Measurements from ENCODE around the gene FAH. TPM values are rescaled to one million over a fixed set of nuclear protein-coding genes. Genes with fewer than 3 reads are reported as not detected.

FAH gene
- total and polyA plus RNA-seq, 9 of the 15 experiments (the other 6 are each of a cell fraction or from before 2014, with no cell fraction given) = 66.8 to 310 (median 103) TPM

DNA sequence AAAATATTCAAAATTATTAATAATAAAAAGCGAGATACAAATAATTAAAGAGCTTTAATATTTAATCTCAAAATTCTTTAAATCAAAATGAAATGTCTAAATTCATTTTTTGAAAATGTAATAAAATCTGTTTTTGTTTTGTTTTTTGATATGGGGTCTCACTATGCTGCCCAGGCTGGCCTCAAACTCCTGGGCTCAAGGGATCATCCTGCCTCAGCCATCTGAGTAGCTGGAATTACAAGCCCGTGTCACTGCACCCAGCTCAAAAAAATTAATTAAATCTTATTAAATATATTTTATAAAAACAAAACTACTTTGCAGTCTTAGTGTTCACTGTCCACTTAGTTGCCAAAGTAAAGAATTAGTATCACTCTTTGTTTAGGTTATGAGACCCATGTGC is 38.4 kb downstream of the FAH start:
- POLR2A ChIA-PET = no interaction called here
- DNase-seq (ENCODE audit: extremely low read depth in 1 of 4, low spot score in 3 of 4) (no peak), FAIRE-seq (no peak), ATAC-seq (no peak)
- no TSS peak for BruUV-seq (replicated peaks)
- H3K4me3 ChIP-seq = no peak overlapping the region
- CTCF ChIA-PET (ENCODE audit: low intra/inter-chr PET ratio) = no interaction called here
- intact Hi-C loops (cut with micrococcal nuclease) = no loop called here
- H3K9ac ChIP-seq (ENCODE audit: insufficient read depth in 1 of 2, low read depth in 2 of 2, low read length in 2 of 2) = no peak overlapping the region
- H3K27me3 ChIP-seq (ENCODE audit: control insufficient read depth in 2 of 2, insufficient read depth in 2 of 2, low read length in 2 of 2) = no peaks in the 10 kb centered on the region
- H3K79me2 ChIP-seq (ENCODE audit: control insufficient read depth, insufficient read depth, low read length) = no peaks in the 10 kb centered on the region
- H3K27ac ChIP-seq (ENCODE audit: extremely low read depth, low read depth, low read length) = no peak overlapping the region
- TF ChIP-seq ZNF121 (CRISPR knock-in tag; conservative IDR thresholded peaks at IDR 0.05) = peak; percentile 41
- no peak for TF ChIP-seq ZNF3 (CRISPR knock-in tag; IDR thresholded peaks at IDR 0.05)
- no peak for TF ChIP-seq PHB2 (IDR thresholded peaks at IDR 0.05; ENCODE audit: low read depth)
- peak; percentile 50 for TF ChIP-seq RBM25 (IDR thresholded peaks at IDR 0.05; ENCODE audit: low read depth, low read length, severe bottlenecking)
- TF ChIP-seq BCL6 (CRISPR knock-in tag; IDR thresholded peaks at IDR 0.05) = no peak
- TF ChIP-seq, protein P1, sequence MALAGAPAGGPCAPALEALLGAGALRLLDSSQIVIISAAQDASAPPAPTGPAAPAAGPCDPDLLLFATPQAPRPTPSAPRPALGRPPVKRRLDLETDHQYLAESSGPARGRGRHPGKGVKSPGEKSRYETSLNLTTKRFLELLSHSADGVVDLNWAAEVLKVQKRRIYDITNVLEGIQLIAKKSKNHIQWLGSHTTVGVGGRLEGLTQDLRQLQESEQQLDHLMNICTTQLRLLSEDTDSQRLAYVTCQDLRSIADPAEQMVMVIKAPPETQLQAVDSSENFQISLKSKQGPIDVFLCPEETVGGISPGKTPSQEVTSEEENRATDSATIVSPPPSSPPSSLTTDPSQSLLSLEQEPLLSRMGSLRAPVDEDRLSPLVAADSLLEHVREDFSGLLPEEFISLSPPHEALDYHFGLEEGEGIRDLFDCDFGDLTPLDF (CRISPR knock-in tag; IDR thresholded peaks at IDR 0.05) = no peak
- no peak for TF ChIP-seq CBX1 (IDR thresholded peaks at IDR 0.05; ENCODE audit: low read depth)
- TF ChIP-seq, protein P2, sequence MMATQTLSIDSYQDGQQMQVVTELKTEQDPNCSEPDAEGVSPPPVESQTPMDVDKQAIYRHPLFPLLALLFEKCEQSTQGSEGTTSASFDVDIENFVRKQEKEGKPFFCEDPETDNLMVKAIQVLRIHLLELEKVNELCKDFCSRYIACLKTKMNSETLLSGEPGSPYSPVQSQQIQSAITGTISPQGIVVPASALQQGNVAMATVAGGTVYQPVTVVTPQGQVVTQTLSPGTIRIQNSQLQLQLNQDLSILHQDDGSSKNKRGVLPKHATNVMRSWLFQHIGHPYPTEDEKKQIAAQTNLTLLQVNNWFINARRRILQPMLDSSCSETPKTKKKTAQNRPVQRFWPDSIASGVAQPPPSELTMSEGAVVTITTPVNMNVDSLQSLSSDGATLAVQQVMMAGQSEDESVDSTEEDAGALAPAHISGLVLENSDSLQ (IDR thresholded peaks at IDR 0.05) = no peak
- no peak for TF ChIP-seq HMG20A (CRISPR knock-in tag; conservative IDR thresholded peaks at IDR 0.05)
- in situ Hi-C loops (cut with MboI) = no loop called here
- H3K4me2 ChIP-seq (ENCODE audit: insufficient read depth, low read length) = no peak overlapping the region
- H3K4me1 ChIP-seq (replicated peaks in 1 of 2; ENCODE audit: control insufficient read depth in 2 of 2, insufficient read depth in 2 of 2, low read length in 2 of 2) = no peaks in the 10 kb centered on the region
- H3K9me3 ChIP-seq (replicated peaks; ENCODE audit: control insufficient read depth, insufficient read depth, low read depth, low read length) = no peaks in the 10 kb centered on the region
- H2AFZ ChIP-seq (ENCODE audit: low read depth, low read length) = no peak overlapping the region
- H3K36me3 ChIP-seq (ENCODE audit: control insufficient read depth, insufficient read depth, low read length) = peaks cover 24% of the 10 kb centered on the region; the same call in 2 of the 3 replicates
- 50% methylated on average over 2 of the region's 2 CpGs for WGBS (ENCODE audit: insufficient coverage, low coverage, missing lambda C conversion rate)
- H4K20me1 ChIP-seq (replicated peaks; ENCODE audit: control insufficient read depth, insufficient read depth, low read length) = no peaks in the 10 kb centered on the region
- no peaks in the 10 kb centered on the region for H3K9me1 ChIP-seq (ENCODE audit: control insufficient read depth, insufficient read depth, low read length)

Data from K562 (cell line).